PC-3 (cell line): Measurements from ENCODE around the gene RCCD1. TPM values are rescaled to one million over a fixed set of nuclear protein-coding genes. Genes with fewer than 3 reads are reported as not detected.
"Not testable (repeated sequence)": the region's sequence is repeated elsewhere in the genome, so short reads cannot be mapped to it uniquely, and the experiment has no call there.

ENCODE experiments used
- ATAC-seq: fragments of 200-7000 bp; cut with Tn5 transposase; 2 replicates; pipeline ENCODE4 v1.9.1; 2020; ENCODE audit warnings: mild to moderate bottlenecking, moderate library complexity
- BruUV-seq: library from RNA; stranded (reverse); fragments of 400-500 nt; replicated peaks from 2 replicates; lab custom pipeline; 2021; lab: Mats Ljungman, UMichigan
- CTCF ChIA-PET: fragments of 300-600 bp; sonication (Branson Sonifier 250); formaldehyde crosslinking; loops from one replicate; lab custom pipeline; 2022; ENCODE audit warnings: antibody characterized with exemption; lab: Charles Lee
- POLR2A ChIA-PET: fragments of 300-600 bp; sonication (Branson Sonifier 250); formaldehyde crosslinking; loops from one replicate; lab custom pipeline; 2022; ENCODE audit warnings: antibody characterized with exemption; ENCODE audit not compliant: unreplicated experiment; lab: Charles Lee
- DNase-seq: peaks from one replicate; pipeline ENCODE4 v3.0.0-alpha.2; 2015
- H2AFZ ChIP-seq: fragments of 300-600 bp; sonication (generic); 2 replicates; pipeline ENCODE4 v1.6.0; 2016; ENCODE audit warnings: antibody characterized with exemption, low read length
- H3F3A ChIP-seq: fragments of 300-600 bp; sonication (generic); one replicate; pipeline ENCODE4 v1.6.0; 2017; ENCODE audit warnings: antibody characterized with exemption, low read length, control low read depth, mild to moderate bottlenecking; ENCODE audit not compliant: unreplicated experiment
- H3K27ac ChIP-seq: fragments of 300-600 bp; sonication (generic); 2 replicates; pipeline ENCODE4 v1.5.1; 2016; ENCODE audit warnings: mild to moderate bottlenecking, low read length
- H3K27me3 ChIP-seq: fragments of 300-600 bp; sonication (generic); 2 replicates; pipeline ENCODE4 v1.6.1; 2016; ENCODE audit warnings: low read length, mixed read lengths
- H3K36me3 ChIP-seq: fragments of 300-600 bp; sonication (generic); 2 replicates; pipeline ENCODE4 v1.6.1; 2016; ENCODE audit warnings: low read depth, mixed run types, low read length, mixed read lengths
- H3K4me1 ChIP-seq: fragments of 300-600 bp; sonication (generic); 2 replicates; pipeline ENCODE4 v1.5.1; 2016; ENCODE audit warnings: low read length; ENCODE audit not compliant: insufficient read depth
- H3K4me2 ChIP-seq: fragments of 300-600 bp; sonication (generic); 2 replicates; pipeline ENCODE4 v1.6.0; 2016; ENCODE audit warnings: low read length
- H3K4me3 ChIP-seq: fragments of 300-600 bp; sonication (generic); 2 replicates; pipeline ENCODE4 v1.5.1; 2016; ENCODE audit warnings: mild to moderate bottlenecking, low read length, mixed read lengths
- H3K79me2 ChIP-seq: fragments of 300-600 bp; sonication (generic); 2 replicates; pipeline ENCODE4 v1.6.1; 2017; ENCODE audit warnings: low read length, mixed read lengths
- H3K9ac ChIP-seq: fragments of 300-600 bp; sonication (generic); 2 replicates; pipeline ENCODE4 v1.6.0; 2016; ENCODE audit warnings: mild to moderate bottlenecking, low read length
- H3K9me2 ChIP-seq: fragments of 300-600 bp; sonication (generic); replicated peaks from 2 replicates; pipeline ENCODE4 v1.6.1; 2016; ENCODE audit warnings: mixed run types, low read length, mixed read lengths
- H3K9me3 ChIP-seq: fragments of 300-600 bp; sonication (generic); 2 replicates; pipeline ENCODE4 v1.6.1; 2016; ENCODE audit warnings: low read length, mixed read lengths
- H4K20me1 ChIP-seq: fragments of 300-600 bp; sonication (generic); 2 replicates; pipeline ENCODE4 v1.6.1; 2016; ENCODE audit warnings: low read length, mixed read lengths
- CTCF ChIP-seq: fragments of 300-600 bp; sonication (generic); conservative IDR thresholded peaks from 2 replicates; pipeline ENCODE4 v1.5.1; 2017; ENCODE audit warnings: antibody characterized with exemption, low read depth, mild to moderate bottlenecking, low read length
- EZH2 ChIP-seq: fragments of 300-600 bp; sonication (generic); IDR thresholded peaks from one replicate; pipeline ENCODE4 v1.6.1; 2017; ENCODE audit warnings: antibody characterized with exemption, mild to moderate bottlenecking, low read length; ENCODE audit not compliant: unreplicated experiment
- EZH2phosphoT487 ChIP-seq: fragments of 300-600 bp; sonication (generic); IDR thresholded peaks from 2 replicates; pipeline ENCODE4 v1.6.1; 2018; ENCODE audit warnings: mild to moderate bottlenecking, antibody characterized with exemption, low read length, borderline replicate concordance
- intact Hi-C: fragments of 100-400 bp; cut with micrococcal nuclease; formaldehyde crosslinking; loops from 2 replicates; pipeline ENCODE4 v1.9.0; 2023
- total RNA-seq: library from RNA; depleted of rRNA; stranded (reverse); fragments of >200 nt; gene quantifications from 2 replicates; pipeline ENCODE4 v1.2.3, GENCODE V29; 2014

Gene RCCD1
- total RNA-seq, 1 experiment from 2014 or later, result 9.2 TPM

- Histone ChIP-seq H3K4me2 (no peak overlapping the region), H3K27ac (no peak overlapping the region), H4K20me1 (no peaks in the 10 kb centered on the region), H3K4me1 (peaks cover 7% of the 10 kb centered on the region; the same call in 1 of the 2 replicates), H3K9ac (no peak overlapping the region), H3K4me3 (no peak overlapping the region), H3K9me2 (no peaks in the 10 kb centered on the region), H2AFZ (no peak overlapping the region), H3F3A (no peaks in the 10 kb centered on the region), H3K79me2 (peaks cover 16% of the 10 kb centered on the region; the same call in 1 of the 2 replicates), H3K36me3 (peaks cover 11% of the 10 kb centered on the region), H3K27me3 (no peaks in the 10 kb centered on the region), H3K9me3 (no peaks in the 10 kb centered on the region)
- ChIA-PET POLR2A (no interaction called here), CTCF (no interaction called here)
- ATAC-seq, result no peak
- intact Hi-C loops, result no loop called here
- DNase-seq, result no peak
- no TSS peak for BruUV-seq
- TF ChIP-seq EZH2 (no peak), CTCF (no peak), EZH2phosphoT487 (no peak)
Observed at GRCh38 chr15:90907838-90908507, 46.7 kb upstream of the RCCD1 start.

DNA sequence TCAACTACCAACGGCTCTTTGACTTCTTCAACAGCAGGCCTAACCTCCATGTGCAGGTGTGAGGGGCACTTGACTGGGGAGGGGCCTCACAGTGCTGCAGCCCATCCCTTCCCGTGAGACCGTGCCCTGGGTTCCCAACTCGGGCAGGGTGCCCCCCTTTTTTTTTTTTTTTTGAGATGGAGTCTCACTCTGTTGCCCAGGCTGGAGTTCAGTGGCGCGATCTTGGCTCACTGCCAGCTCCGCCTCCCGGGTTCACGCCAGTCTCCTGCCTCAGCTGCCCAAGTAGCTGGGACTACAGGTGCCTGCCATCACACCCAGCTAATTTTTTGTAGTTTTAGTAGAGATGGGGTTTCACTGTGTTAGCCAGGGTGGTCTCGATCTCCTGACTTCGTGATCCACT is 45.2 kb upstream of the RCCD1 start:
- H3K27ac ChIP-seq, H3K9me2 ChIP-seq, H3K9ac ChIP-seq, H3K79me2 ChIP-seq, BruUV-seq, H3K4me2 ChIP-seq, H3K4me1 ChIP-seq, CTCF ChIA-PET, DNase-seq, H4K20me1 ChIP-seq, intact Hi-C loops, H3K27me3 ChIP-seq, H3F3A ChIP-seq, ATAC-seq, H3K9me3 ChIP-seq, H3K4me3 ChIP-seq, H2AFZ ChIP-seq: not testable (repeated sequence)
- POLR2A ChIA-PET, result interaction anchor here (0.6 kb wide), 1 partner anchor 22 kb away, joined by 3 read pairs; no protein-coding TSS in a partner anchor
- H3K36me3 ChIP-seq, result peaks cover 11% of the 10 kb centered on the region

- no peak for TF ChIP-seq EZH2
- no peak for TF ChIP-seq EZH2phosphoT487
- no peak for TF ChIP-seq CTCF
Observed at GRCh38 chr15:90909976-90910375, 44.7 kb upstream of the RCCD1 start.

More at GRCh38 chr15:90909976-90910375, 44.7 kb upstream of the RCCD1 start:
- Histone ChIP-seq H3K9ac (no peak overlapping the region), H3K27ac (no peak overlapping the region), H3K4me3 (no peak overlapping the region), H3K4me2 (no peak overlapping the region), H3K79me2 (peaks cover 4% of the 10 kb centered on the region; the same call in 1 of the 2 replicates), H3K9me3 (no peaks in the 10 kb centered on the region), H2AFZ (no peak overlapping the region), H3K27me3 (no peaks in the 10 kb centered on the region), H4K20me1 (no peaks in the 10 kb centered on the region), H3K36me3 (peaks cover 11% of the 10 kb centered on the region), H3F3A (no peaks in the 10 kb centered on the region), H3K9me2 (no peaks in the 10 kb centered on the region), H3K4me1 (no peaks in the 10 kb centered on the region)
- ChIA-PET CTCF (no interaction called here), POLR2A (no interaction called here)
- ATAC-seq (no peak), DNase-seq (no peak)
- intact Hi-C loops, result no loop called here
- BruUV-seq, result no TSS peak
